Measurements from ENCODE around the gene APOBEC3G.

DNA sequence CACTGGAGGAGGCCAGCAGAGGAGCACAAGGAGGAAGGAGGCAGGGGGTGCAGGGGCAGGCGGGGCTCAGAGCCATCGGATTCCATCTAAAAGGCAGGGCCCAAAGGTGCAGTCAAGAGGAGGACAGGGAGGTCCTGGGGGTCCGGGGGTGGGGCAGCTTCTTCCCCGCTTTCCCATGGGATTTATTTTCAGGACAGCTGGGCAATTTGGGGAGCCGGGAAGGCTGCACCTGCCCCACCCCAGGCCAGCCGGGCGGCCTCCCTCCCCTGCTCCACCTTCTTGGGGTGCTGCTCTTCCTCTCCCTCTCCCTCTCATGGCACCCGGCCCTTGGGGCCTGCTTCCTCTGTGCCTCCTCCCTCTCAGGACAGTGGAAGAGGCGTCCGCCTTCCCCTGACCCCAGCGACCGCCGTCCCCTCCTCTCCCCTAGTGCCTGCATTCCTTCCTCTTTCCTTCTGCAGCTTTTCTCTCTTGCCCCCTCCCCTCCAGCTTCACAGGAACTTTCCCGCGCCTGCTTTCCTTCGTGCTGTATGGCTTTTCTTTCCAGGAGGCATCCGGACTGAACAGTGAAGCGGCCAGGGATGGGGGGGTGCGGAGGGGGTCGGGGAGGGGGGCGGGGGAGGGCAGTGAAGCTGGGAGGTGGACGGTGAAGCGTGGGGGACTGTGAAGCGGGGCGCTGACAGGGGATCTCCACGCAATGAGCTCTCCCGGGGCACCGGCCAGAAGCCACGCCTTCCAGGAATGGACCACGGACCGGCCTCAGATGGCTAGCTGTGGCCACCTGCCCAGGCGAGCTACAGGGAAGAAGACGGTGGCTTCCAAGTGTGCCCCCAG is 46.9 kb downstream of the APOBEC3G start:
- TF ChIP-seq POLR2A (IDR thresholded peaks at IDR 0.05; ENCODE audit: low read length) (no peak), GATA1 (IDR thresholded peaks at IDR 0.05; ENCODE audit: low read depth, low read length) (no peak)

Measured in erythroblast (primary cell).